Activated naive CD4-positive, alpha-beta T cell treated with anti-CD3 and anti-CD28 coated beads, Interleukin-2, amount 50 U/mL, for 24 hours (primary cell): ENCODE results near the gene BPIFA3.

Source experiments
- H3K27ac Mint-ChIP-seq: one replicate; pipeline ENCODE4 v1.8.0; 2021; ENCODE audit warnings: mild to moderate bottlenecking, mixed read lengths
- H3K27me3 Mint-ChIP-seq: one replicate; pipeline ENCODE4 v1.8.0; 2021; ENCODE audit warnings: mixed read lengths
- H3K36me3 Mint-ChIP-seq: one replicate; pipeline ENCODE4 v1.8.0; 2021; ENCODE audit warnings: mixed read lengths
- H3K4me1 Mint-ChIP-seq: one replicate; pipeline ENCODE4 v1.8.0; 2021; ENCODE audit warnings: mixed read lengths
- H3K4me3 Mint-ChIP-seq: one replicate; pipeline ENCODE4 v1.8.0; 2021; ENCODE audit warnings: mild to moderate bottlenecking, mixed read lengths
- H3K9me3 Mint-ChIP-seq: one replicate; pipeline ENCODE4 v1.8.0; 2021; ENCODE audit warnings: mixed read lengths

Gene BPIFA3

GRCh38 chr20:33239418-33239817 is 22.3 kb downstream of the BPIFA3 start:
- H3K9me3 Mint-ChIP-seq: no peaks in the 10 kb centered on the region
- H3K27ac Mint-ChIP-seq: no peak overlapping the region

GRCh38 chr20:33239979-33240736 is 23.0 kb downstream of the BPIFA3 start:
- Mint-ChIP-seq H3K36me3 (no peaks in the 10 kb centered on the region), H3K27me3 (no peaks in the 10 kb centered on the region), H3K4me3 (no peak overlapping the region), H3K27ac (no peak overlapping the region), H3K4me1 (no peaks in the 10 kb centered on the region), H3K9me3 (no peaks in the 10 kb centered on the region)

More at GRCh38 chr20:33239418-33239817, 22.3 kb downstream of the BPIFA3 start:
- Mint-ChIP-seq H3K4me1 (no peaks in the 10 kb centered on the region), H3K4me3 (no peak overlapping the region), H3K27me3 (no peaks in the 10 kb centered on the region), H3K36me3 (no peaks in the 10 kb centered on the region)

GRCh38 chr20:33240923-33241322 is 23.8 kb downstream of the BPIFA3 start:
- Mint-ChIP-seq H3K36me3 (no peaks in the 10 kb centered on the region), H3K4me3 (no peak overlapping the region), H3K27me3 (no peaks in the 10 kb centered on the region), H3K9me3 (no peaks in the 10 kb centered on the region), H3K27ac (no peak overlapping the region), H3K4me1 (no peaks in the 10 kb centered on the region)

GRCh38 chr20:33242319-33243100 is 25.4 kb downstream of the BPIFA3 start:
- H3K36me3 Mint-ChIP-seq: no peaks in the 10 kb centered on the region
- H3K4me1 Mint-ChIP-seq: no peaks in the 10 kb centered on the region
- H3K27ac Mint-ChIP-seq: no peak overlapping the region
- H3K27me3 Mint-ChIP-seq: no peaks in the 10 kb centered on the region
- no peak overlapping the region for H3K4me3 Mint-ChIP-seq
- no peaks in the 10 kb centered on the region for H3K9me3 Mint-ChIP-seq

- H3K9me3 Mint-ChIP-seq: no peaks in the 10 kb centered on the region
- no peak overlapping the region for H3K27ac Mint-ChIP-seq
- no peak overlapping the region for H3K4me3 Mint-ChIP-seq
- no peaks in the 10 kb centered on the region for H3K27me3 Mint-ChIP-seq
- H3K36me3 Mint-ChIP-seq: no peaks in the 10 kb centered on the region
- no peaks in the 10 kb centered on the region for H3K4me1 Mint-ChIP-seq
These were observed 28.9 kb downstream of the BPIFA3 start for GRCh38 chr20:33246077-33246476.

- H3K36me3 Mint-ChIP-seq: peaks cover 2% of the 10 kb centered on the region
- no peak overlapping the region for H3K4me3 Mint-ChIP-seq
- H3K27ac Mint-ChIP-seq: no peak overlapping the region
- peaks cover 5% of the 10 kb centered on the region for H3K27me3 Mint-ChIP-seq
- H3K4me1 Mint-ChIP-seq: no peaks in the 10 kb centered on the region
- H3K9me3 Mint-ChIP-seq: peaks cover 5% of the 10 kb centered on the region
These were observed 32.3 kb downstream of the BPIFA3 start for GRCh38 chr20:33249456-33249855.

- Mint-ChIP-seq H3K27ac (no peak overlapping the region), H3K9me3 (peaks cover 5% of the 10 kb centered on the region), H3K36me3 (peaks cover 2% of the 10 kb centered on the region), H3K4me3 (no peak overlapping the region), H3K27me3 (peaks cover 9% of the 10 kb centered on the region), H3K4me1 (no peaks in the 10 kb centered on the region)
These were observed 33.5 kb downstream of the BPIFA3 start for GRCh38 chr20:33250666-33251065.

GRCh38 chr20:33251496-33251895 is 34.3 kb downstream of the BPIFA3 start:
- Mint-ChIP-seq H3K36me3 (peaks cover 2% of the 10 kb centered on the region), H3K4me1 (no peaks in the 10 kb centered on the region), H3K9me3 (peaks cover 5% of the 10 kb centered on the region), H3K27me3 (peaks cover 9% of the 10 kb centered on the region), H3K4me3 (no peak overlapping the region), H3K27ac (no peak overlapping the region)

GRCh38 chr20:33252460-33252859 is 35.3 kb downstream of the BPIFA3 start:
- H3K27ac Mint-ChIP-seq: no peak overlapping the region
- H3K4me3 Mint-ChIP-seq: no peak overlapping the region
- no peaks in the 10 kb centered on the region for H3K4me1 Mint-ChIP-seq
- peaks cover 15% of the 10 kb centered on the region for H3K27me3 Mint-ChIP-seq
- H3K36me3 Mint-ChIP-seq: peaks cover 2% of the 10 kb centered on the region
- H3K9me3 Mint-ChIP-seq: peaks cover 5% of the 10 kb centered on the region

- Mint-ChIP-seq H3K9me3 (peaks cover 5% of the 10 kb centered on the region), H3K4me1 (no peaks in the 10 kb centered on the region), H3K36me3 (peaks cover 2% of the 10 kb centered on the region), H3K27me3 (peaks cover 16% of the 10 kb centered on the region), H3K27ac (no peak overlapping the region), H3K4me3 (no peak overlapping the region)
These were observed 37.9 kb downstream of the BPIFA3 start for GRCh38 chr20:33255005-33255404.

- peaks cover 17% of the 10 kb centered on the region for H3K27me3 Mint-ChIP-seq
- no peak overlapping the region for H3K4me3 Mint-ChIP-seq
- peaks cover 2% of the 10 kb centered on the region for H3K36me3 Mint-ChIP-seq
- H3K9me3 Mint-ChIP-seq: peaks cover 5% of the 10 kb centered on the region
- H3K4me1 Mint-ChIP-seq: peaks cover 5% of the 10 kb centered on the region
- no peak overlapping the region for H3K27ac Mint-ChIP-seq
These were observed 40.1 kb downstream of the BPIFA3 start for GRCh38 chr20:33257237-33257636.

- no peak overlapping the region for H3K4me3 Mint-ChIP-seq
- H3K4me1 Mint-ChIP-seq: peaks cover 5% of the 10 kb centered on the region
- peaks cover 14% of the 10 kb centered on the region for H3K27me3 Mint-ChIP-seq
- H3K9me3 Mint-ChIP-seq: peaks cover 1% of the 10 kb centered on the region
- no peak overlapping the region for H3K27ac Mint-ChIP-seq
- peaks cover 1% of the 10 kb centered on the region for H3K36me3 Mint-ChIP-seq
These were observed 42.2 kb downstream of the BPIFA3 start for GRCh38 chr20:33259371-33259770.

- no peak overlapping the region for H3K27ac Mint-ChIP-seq
- H3K9me3 Mint-ChIP-seq: no peaks in the 10 kb centered on the region
- H3K36me3 Mint-ChIP-seq: no peaks in the 10 kb centered on the region
- H3K4me3 Mint-ChIP-seq: no peak overlapping the region
- H3K27me3 Mint-ChIP-seq: peaks cover 8% of the 10 kb centered on the region
- H3K4me1 Mint-ChIP-seq: peaks cover 5% of the 10 kb centered on the region
These were observed 44.3 kb downstream of the BPIFA3 start for GRCh38 chr20:33261465-33261864.

GRCh38 chr20:33262658-33263065 is 45.5 kb downstream of the BPIFA3 start:
- Mint-ChIP-seq H3K4me1 (peaks cover 5% of the 10 kb centered on the region), H3K27me3 (peaks cover 3% of the 10 kb centered on the region), H3K36me3 (no peaks in the 10 kb centered on the region), H3K4me3 (no peak overlapping the region), H3K27ac (no peak overlapping the region), H3K9me3 (no peaks in the 10 kb centered on the region)

- no peaks in the 10 kb centered on the region for H3K36me3 Mint-ChIP-seq
These were observed 46.6 kb downstream of the BPIFA3 start for GRCh38 chr20:33263784-33264183.

GRCh38 chr20:33267701-33268100 is 50.5 kb downstream of the BPIFA3 start:
- Mint-ChIP-seq H3K9me3 (no peaks in the 10 kb centered on the region), H3K27me3 (peaks cover 4% of the 10 kb centered on the region), H3K27ac (no peak overlapping the region), H3K4me3 (no peak overlapping the region), H3K4me1 (no peaks in the 10 kb centered on the region), H3K36me3 (no peaks in the 10 kb centered on the region)

More at GRCh38 chr20:33263784-33264183, 46.6 kb downstream of the BPIFA3 start:
- Mint-ChIP-seq H3K27ac (no peak overlapping the region), H3K9me3 (no peaks in the 10 kb centered on the region), H3K4me1 (peaks cover 5% of the 10 kb centered on the region), H3K4me3 (no peak overlapping the region), H3K27me3 (peaks cover 5% of the 10 kb centered on the region)
